T-cell (primary cell): ENCODE results near the gene LRP1B. TPM values are rescaled to one million over a fixed set of nuclear protein-coding genes. Genes with fewer than 3 reads are reported as not detected.

ENCODE experiments used
- ATAC-seq, 4 experiments: fragments of 200-7000 bp in 3 of 4; fragments of 150-1000 bp in 1 of 4; cut with Tn5 transposase; replicated peaks in 1 of 4; 1 replicate in 3 of 4; 2 replicates in 1 of 4; pipeline ENCODE4 v1.10.0; 2021; ENCODE audit warnings: moderate library complexity in 3 of 4, mild to moderate bottlenecking in 2 of 4, moderate number of reproducible peaks in 1 of 4
- CTCF ChIA-PET, 2 donors: fragments of 300-600 bp; sonication (Branson Sonifier 250); formaldehyde crosslinking; loops; one replicate each; lab custom pipeline; 2022; ENCODE audit warnings: antibody characterized with exemption in 2 of 2; lab: Charles Lee
- POLR2A ChIA-PET, 2 donors: fragments of 300-600 bp; sonication (Branson Sonifier 250); formaldehyde crosslinking; loops; one replicate each; lab custom pipeline; 2022; ENCODE audit warnings: antibody characterized with exemption in 2 of 2; lab: Charles Lee
- DNase-seq, 35 experiments: peaks; one replicate each; pipeline versions ENCODE4 v3.0.0 to v3.0.0-alpha.2; 2013 to 2023
- H3K27ac ChIP-seq: one replicate; pipeline ENCODE4 v1.5.1; 2013; ENCODE audit warnings: low read length
- H3K27me3 ChIP-seq, 2 experiments: replicated peaks in 1 of 2; 1 replicate in 1 of 2; 2 replicates in 1 of 2; pipeline versions ENCODE4 v1.6.1 to v1.7.0; 2013; ENCODE audit warnings: low read length in 1 of 2, mixed read lengths in 1 of 2; ENCODE audit not compliant: control insufficient read depth in 2 of 2, insufficient read depth in 2 of 2; ENCODE audit errors: extremely low read depth in 1 of 2
- H3K36me3 ChIP-seq, 2 donors: 1 replicate in 1 of 2; 2 replicates in 1 of 2; pipeline versions ENCODE4 v1.6.1 to v1.7.0; 2013; ENCODE audit warnings: low read length in 1 of 2; ENCODE audit not compliant: control insufficient read depth in 2 of 2, insufficient read depth in 1 of 2; ENCODE audit errors: extremely low read depth in 1 of 2
- H3K4me1 ChIP-seq, 2 experiments: 1 replicate in 1 of 2; 2 replicates in 1 of 2; pipeline versions ENCODE4 v1.6.1 to v1.7.0; 2013; ENCODE audit warnings: low read length in 2 of 2, mixed read lengths in 1 of 2; ENCODE audit not compliant: insufficient read depth in 2 of 2, control insufficient read depth in 1 of 2; ENCODE audit errors: extremely low read depth in 1 of 2
- H3K4me3 ChIP-seq, 2 donors: 1 replicate in 1 of 2; 2 replicates in 1 of 2; pipeline versions ENCODE4 v1.5.1 to v1.7.0; 2013; ENCODE audit warnings: mild to moderate bottlenecking in 2 of 2, low read length in 1 of 2, moderate library complexity in 1 of 2; ENCODE audit not compliant: control insufficient read depth in 1 of 2; ENCODE audit errors: extremely low read depth in 1 of 2
- H3K9me3 ChIP-seq: 2 replicates; pipeline ENCODE4 v1.7.0; 2013
- H3K27ac Mint-ChIP-seq, 2 donors: one replicate each; pipeline ENCODE4 v1.8.0; 2020 to 2021; ENCODE audit warnings: mild to moderate bottlenecking in 2 of 2, mixed read lengths in 2 of 2
- H3K27me3 Mint-ChIP-seq, 2 donors: one replicate each; pipeline ENCODE4 v1.8.0; 2021 to 2022; ENCODE audit warnings: mixed read lengths in 2 of 2
- H3K36me3 Mint-ChIP-seq: one replicate; pipeline ENCODE4 v1.8.0; 2021; ENCODE audit warnings: mixed read lengths
- H3K4me1 Mint-ChIP-seq, 3 donors: one replicate each; pipeline ENCODE4 v1.8.0; 2020 to 2022; ENCODE audit warnings: mixed read lengths in 3 of 3, mild to moderate bottlenecking in 1 of 3
- H3K4me3 Mint-ChIP-seq, 3 donors: one replicate each; pipeline ENCODE4 v1.8.0; 2020 to 2022; ENCODE audit warnings: mild to moderate bottlenecking in 3 of 3, mixed read lengths in 3 of 3, moderate library complexity in 3 of 3
- H3K9me3 Mint-ChIP-seq, 3 donors: one replicate each; pipeline ENCODE4 v1.8.0; 2020 to 2022; ENCODE audit warnings: mixed read lengths in 3 of 3
- WGBS: methylation state at CpG from one replicate; pipeline ENCODE4 v1.1.5; 2013; ENCODE audit warnings: missing lambda C conversion rate; ENCODE audit not compliant: insufficient coverage; 5-methylcytosine and 5-hydroxymethylcytosine counted together
- total RNA-seq, 35 experiments: library from RNA in 6 of 35; stranded (reverse) in 6 of 35; fragments of 120-200 nt in 1 of 35; gene quantifications; one replicate each; pipeline versions ENCODE4 v1.2.1 to v1.2.4 and lab custom pipeline; 2013 to 2026

LRP1B gene
- total RNA-seq, 5 donors from 2014 or later (not counting 1 experiment from before 2014, with no cell fraction given): not detected

- Histone ChIP-seq H3K9me3 (no peaks in the 10 kb centered on the region), H3K27ac (no peak overlapping the region), H3K36me3 (no peaks in the 10 kb centered on the region), H3K27me3 (no peaks in the 10 kb centered on the region), H3K4me3 (no peak overlapping the region), H3K4me1 (no peaks in the 10 kb centered on the region)
- no peak overlapping the region for H3K4me3 Mint-ChIP-seq
- peaks cover 0 to 8% (median 8%) of the 10 kb centered on the region in 3 donors for H3K9me3 Mint-ChIP-seq
- DNase-seq: no peak
- no CpG with 5 or more reads among the region's 1 CpG for WGBS
- POLR2A ChIA-PET: no interaction called here
- H3K36me3 Mint-ChIP-seq: no peaks in the 10 kb centered on the region
- CTCF ChIA-PET: no interaction called here
- ATAC-seq: no peak
- no peaks in the 10 kb centered on the region for H3K27me3 Mint-ChIP-seq
- no peak overlapping the region for H3K27ac Mint-ChIP-seq
- no peaks in the 10 kb centered on the region for H3K4me1 Mint-ChIP-seq
Measured at GRCh38 chr2:140593132-140593531, 1537.7 kb downstream of the LRP1B start.

GRCh38 chr2:140589696-140590095 is 1541.1 kb downstream of the LRP1B start:
- ChIA-PET CTCF (no interaction called here), POLR2A (no interaction called here)
- DNase-seq (no peak), ATAC-seq (no peak)
- H3K9me3 Mint-ChIP-seq: peaks cover 4 to 7% (median 5%) of the 10 kb centered on the region in 3 donors
- Histone ChIP-seq H3K27me3 (no peaks in the 10 kb centered on the region), H3K4me3 (no peak overlapping the region), H3K4me1 (no peaks in the 10 kb centered on the region), H3K27ac (no peak overlapping the region), H3K36me3 (no peaks in the 10 kb centered on the region), H3K9me3 (no peaks in the 10 kb centered on the region)
- H3K4me1 Mint-ChIP-seq: no peaks in the 10 kb centered on the region
- no peaks in the 10 kb centered on the region for H3K36me3 Mint-ChIP-seq
- no peaks in the 10 kb centered on the region for H3K27me3 Mint-ChIP-seq
- H3K27ac Mint-ChIP-seq: no peak overlapping the region
- H3K4me3 Mint-ChIP-seq: no peak overlapping the region

- H3K36me3 Mint-ChIP-seq: no peaks in the 10 kb centered on the region
- CTCF ChIA-PET: no interaction called here
Measured at GRCh38 chr2:140589273-140589672, 1541.5 kb downstream of the LRP1B start.

GRCh38 chr2:140586379-140586778 is 1544.4 kb downstream of the LRP1B start:
- H3K4me1 Mint-ChIP-seq: no peaks in the 10 kb centered on the region
- no peak overlapping the region for H3K4me3 ChIP-seq
- H3K9me3 Mint-ChIP-seq: peaks cover 5 to 12% (median 5%) of the 10 kb centered on the region in 3 donors
- no peaks in the 10 kb centered on the region for H3K9me3 ChIP-seq
- ATAC-seq: no peak
- no peak overlapping the region for H3K27ac Mint-ChIP-seq
- H3K27me3 Mint-ChIP-seq: no peaks in the 10 kb centered on the region
- no peaks in the 10 kb centered on the region for H3K4me1 ChIP-seq
- no peaks in the 10 kb centered on the region for H3K27me3 ChIP-seq
- no peak for DNase-seq
- H3K36me3 Mint-ChIP-seq: no peaks in the 10 kb centered on the region
- ChIA-PET CTCF (interaction anchor here in 1 of 2 donors (0.8 kb wide), 1 partner anchor 31 kb away, joined by 3 read pairs; no protein-coding TSS in a partner anchor), POLR2A (interaction anchor here in 1 of 2 donors (0.6 kb wide), 1 partner anchor 951 kb away, joined by 3 read pairs; no protein-coding TSS in a partner anchor)
- no peak overlapping the region for H3K4me3 Mint-ChIP-seq
- no peaks in the 10 kb centered on the region for H3K36me3 ChIP-seq
- no peak overlapping the region for H3K27ac ChIP-seq
- WGBS: no CpG with 5 or more reads among the region's 2 CpGs

More at GRCh38 chr2:140589273-140589672, 1541.5 kb downstream of the LRP1B start:
- Histone ChIP-seq H3K4me3 (no peak overlapping the region), H3K27me3 (no peaks in the 10 kb centered on the region), H3K4me1 (no peaks in the 10 kb centered on the region), H3K36me3 (no peaks in the 10 kb centered on the region), H3K9me3 (no peaks in the 10 kb centered on the region), H3K27ac (no peak overlapping the region)
- POLR2A ChIA-PET: no interaction called here
- ATAC-seq: no peak
- Mint-ChIP-seq H3K4me1 (no peaks in the 10 kb centered on the region), H3K27me3 (no peaks in the 10 kb centered on the region), H3K4me3 (no peak overlapping the region), H3K27ac (no peak overlapping the region), H3K9me3 (peaks cover 4 to 7% (median 5%) of the 10 kb centered on the region in 3 donors)
- DNase-seq: no peak
- no CpG with 5 or more reads among the region's 1 CpG for WGBS

GRCh38 chr2:140585016-140585415 is 1545.8 kb downstream of the LRP1B start:
- Mint-ChIP-seq H3K27ac (no peak overlapping the region), H3K9me3 (peaks cover 5 to 14% (median 5%) of the 10 kb centered on the region in 3 donors), H3K27me3 (no peaks in the 10 kb centered on the region), H3K36me3 (no peaks in the 10 kb centered on the region), H3K4me3 (no peak overlapping the region), H3K4me1 (no peaks in the 10 kb centered on the region)
- ChIA-PET CTCF (no interaction called here), POLR2A (no interaction called here)
- H3K27ac ChIP-seq: no peak overlapping the region
- no peaks in the 10 kb centered on the region for H3K4me1 ChIP-seq
- no peak overlapping the region for H3K4me3 ChIP-seq
- no peaks in the 10 kb centered on the region for H3K9me3 ChIP-seq
- H3K36me3 ChIP-seq: no peaks in the 10 kb centered on the region
- DNase-seq: no peak
- H3K27me3 ChIP-seq: no peaks in the 10 kb centered on the region
- no CpG with 5 or more reads among the region's 2 CpGs for WGBS
- no peak for ATAC-seq

GRCh38 chr2:140584471-140584870 is 1546.3 kb downstream of the LRP1B start:
- Histone ChIP-seq H3K9me3 (no peaks in the 10 kb centered on the region), H3K36me3 (no peaks in the 10 kb centered on the region), H3K4me1 (no peaks in the 10 kb centered on the region), H3K27ac (no peak overlapping the region), H3K4me3 (no peak overlapping the region), H3K27me3 (no peaks in the 10 kb centered on the region)
- ChIA-PET POLR2A (no interaction called here), CTCF (no interaction called here)
- no peak overlapping the region for H3K4me3 Mint-ChIP-seq
- H3K36me3 Mint-ChIP-seq: no peaks in the 10 kb centered on the region
- H3K27me3 Mint-ChIP-seq: no peaks in the 10 kb centered on the region
- H3K27ac Mint-ChIP-seq: no peak overlapping the region
- DNase-seq (no peak), ATAC-seq (no peak)
- peaks cover 5 to 14% (median 5%) of the 10 kb centered on the region in 3 donors for H3K9me3 Mint-ChIP-seq
- no peaks in the 10 kb centered on the region for H3K4me1 Mint-ChIP-seq
